Keratinocyte (primary cell): ENCODE results near the gene ALDH7A1.

Experiments
- CTCF ChIP-seq, 3 experiments: IDR thresholded peaks in 1 of 3; conservative IDR thresholded peaks in 1 of 3; optimal IDR thresholded peaks in 1 of 3; 2 replicates in 2 of 3; 3 replicates in 1 of 3; pipeline versions ENCODE3 to v1.5.1; 2011; ENCODE audit warnings: low read length in 3 of 3, mild to moderate bottlenecking in 3 of 3, moderate library complexity in 2 of 3, control low read depth in 1 of 3, inconsistent platforms in 1 of 3; ENCODE audit not compliant: insufficient read depth in 2 of 3; ENCODE audit errors: extremely low read depth in 1 of 3
- EZH2 ChIP-seq: IDR thresholded peaks from one replicate; pipeline ENCODE4 v1.6.1; 2012; ENCODE audit warnings: inconsistent platforms, mild to moderate bottlenecking, low read length, moderate library complexity

GRCh38 chr5:126481243-126481642 lies 113.8 kb downstream of the ALDH7A1 start:
- TF ChIP-seq CTCF (optimal IDR thresholded peaks at IDR 0.05 in 1 of 3, IDR thresholded peaks at IDR 0.05 in 1 of 3, conservative IDR thresholded peaks at IDR 0.05 in 1 of 3; ENCODE audit: extremely low read depth in 1 of 3, insufficient read depth in 2 of 3, low read length in 3 of 3) (no peak), EZH2 (no peak)
